ENCODE results near the gene GASK1A.
"Not testable (repeated sequence)": the region's sequence is repeated elsewhere in the genome, so short reads cannot be mapped to it uniquely, and the experiment has no call there.

The GASK1A gene

DNA sequence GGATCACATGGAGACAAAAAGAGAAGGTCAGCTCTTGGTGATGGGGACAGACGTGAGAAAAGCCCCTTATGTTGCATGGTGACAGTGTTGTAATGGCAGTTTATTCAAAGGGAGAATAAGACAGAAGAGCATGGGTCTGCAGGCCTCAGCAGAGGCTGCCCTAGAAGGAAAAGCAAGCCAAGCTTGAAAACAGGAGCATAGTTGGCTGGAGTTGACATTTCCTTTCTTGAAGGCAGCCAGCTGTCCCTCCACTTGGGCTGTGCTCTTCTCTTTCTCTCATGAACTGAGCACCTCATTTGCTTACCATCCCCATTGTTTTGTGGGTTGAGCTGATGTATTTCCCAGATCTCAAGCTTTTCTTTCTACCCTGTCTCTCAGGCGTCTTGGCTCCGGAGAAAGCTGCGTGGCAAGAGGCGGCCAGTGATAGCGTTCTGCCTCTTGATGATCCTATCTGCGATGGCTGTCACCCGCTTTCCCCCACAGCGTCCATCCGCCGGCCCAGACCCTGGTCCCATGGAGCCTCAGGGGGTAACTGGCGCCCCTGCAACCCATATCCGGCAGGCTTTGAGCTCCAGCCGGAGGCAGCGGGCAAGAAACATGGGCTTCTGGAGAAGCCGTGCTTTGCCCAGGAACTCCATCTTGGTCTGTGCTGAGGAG is 52.9 kb downstream of the GASK1A start:
- DNase-seq (ENCODE audit: low spot score): no peak

GRCh38 chr3:43032646-43033628 is 53.8 kb downstream of the GASK1A start:
- no peak for DNase-seq (ENCODE audit: low spot score)

DNA sequence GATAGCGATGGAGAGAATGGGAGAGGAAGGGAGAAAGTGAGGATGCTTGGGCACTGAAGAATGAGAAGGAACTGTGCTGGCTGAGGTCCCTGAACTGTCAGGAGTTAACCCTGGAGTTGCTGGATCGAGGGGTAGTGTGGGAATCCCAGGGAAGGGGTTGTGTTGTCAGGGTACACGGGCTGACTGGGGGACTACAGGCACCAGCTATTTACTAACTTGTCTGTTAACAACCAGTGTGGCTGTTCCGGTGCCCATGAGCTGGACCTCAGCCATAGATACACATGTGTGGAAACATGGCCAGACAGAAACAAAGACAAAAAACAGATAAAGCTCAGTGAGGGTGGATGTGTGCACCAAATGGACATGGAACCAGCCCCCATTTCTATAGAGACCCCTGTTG is 55.1 kb downstream of the GASK1A start:
- no peak for DNase-seq (ENCODE audit: low spot score)

DNA sequence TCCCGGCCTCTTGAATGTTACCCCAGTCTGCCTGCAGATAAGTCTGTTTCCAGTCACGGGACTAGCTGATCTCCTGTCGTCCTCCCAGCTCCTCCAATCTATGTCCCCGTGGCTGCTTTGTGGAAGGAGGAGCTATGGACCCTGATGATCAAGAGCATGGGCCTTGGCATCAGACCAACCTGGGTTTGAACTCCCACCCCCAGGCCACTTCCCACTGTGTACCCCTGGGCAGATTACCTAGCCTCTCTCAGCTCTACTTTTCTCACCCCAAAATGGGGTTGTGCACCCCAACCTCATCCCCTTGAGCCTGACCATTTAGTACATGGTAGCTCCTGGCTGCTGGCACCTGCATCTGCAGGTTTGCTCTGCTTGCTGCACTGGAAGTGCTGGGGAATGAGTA is 55.8 kb downstream of the GASK1A start:
- DNase-seq (ENCODE audit: low spot score): no peak

- no peak for DNase-seq (ENCODE audit: low spot score)
Observed at GRCh38 chr3:43035801-43036365, 56.8 kb downstream of the GASK1A start.

DNA sequence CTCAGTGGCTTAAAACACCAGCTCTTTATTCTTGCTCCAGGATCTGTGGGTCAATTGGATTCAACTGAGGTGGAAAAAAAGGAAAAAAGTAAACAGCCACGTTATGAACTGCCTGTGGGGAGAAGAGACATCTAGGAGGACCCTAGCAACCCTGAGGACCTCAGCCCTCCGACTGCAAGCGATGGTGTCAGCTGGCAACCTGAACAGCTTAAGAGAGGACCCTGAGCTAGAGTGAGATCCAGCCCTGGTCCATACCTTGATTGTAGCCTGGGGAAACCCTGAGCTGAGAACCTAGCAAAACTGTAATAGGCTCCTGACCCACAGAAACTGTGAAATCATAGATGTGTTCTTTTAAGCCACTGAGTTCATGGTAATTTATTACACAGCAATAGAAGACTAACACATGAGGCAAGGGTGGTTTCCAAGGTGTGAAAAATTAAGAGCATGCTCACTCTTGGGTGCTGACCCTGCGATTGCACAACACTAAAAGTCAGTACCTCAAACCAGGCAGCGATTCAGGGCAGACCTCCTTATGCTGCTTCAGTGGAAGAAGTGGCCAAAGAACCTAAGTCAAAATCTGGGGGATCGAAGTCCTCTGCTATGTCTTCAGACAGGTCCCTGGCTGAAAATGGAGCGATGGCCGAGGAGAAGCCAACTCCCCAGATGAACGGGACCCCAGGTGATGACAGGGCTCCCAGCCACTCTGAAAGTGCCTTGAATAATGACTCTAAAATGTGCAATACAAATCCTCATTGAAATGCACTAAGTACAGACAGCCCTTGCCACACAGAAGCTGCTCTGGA is 57.7 kb downstream of the GASK1A start:
- DNase-seq (ENCODE audit: low spot score): no peak

DNA sequence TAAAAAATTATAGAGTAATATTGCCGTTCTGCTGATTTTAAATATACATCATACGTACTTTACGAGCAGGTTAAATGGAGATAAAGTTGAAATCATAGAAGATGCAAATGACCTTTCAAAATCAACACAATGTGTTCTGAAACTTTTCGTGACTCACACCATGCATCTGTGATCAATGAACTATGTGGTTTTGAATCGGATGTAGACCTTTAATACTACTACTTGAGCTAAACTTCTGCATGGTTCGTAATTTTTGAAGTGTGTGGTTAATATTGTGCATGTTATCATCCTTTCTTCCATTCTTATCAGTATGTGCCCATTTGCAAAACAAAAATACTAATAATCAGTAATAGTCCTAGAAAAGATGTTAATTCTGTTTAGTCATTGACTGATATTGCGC is 58.9 kb downstream of the GASK1A start:
- DNase-seq (ENCODE audit: low spot score): no peak

GRCh38 chr3:43041517-43041916 is 62.4 kb downstream of the GASK1A start:
- no peak for DNase-seq (ENCODE audit: low spot score)

GRCh38 chr3:43043071-43043766 is 64.1 kb downstream of the GASK1A start:
- DNase-seq (ENCODE audit: low spot score): no peak

DNA sequence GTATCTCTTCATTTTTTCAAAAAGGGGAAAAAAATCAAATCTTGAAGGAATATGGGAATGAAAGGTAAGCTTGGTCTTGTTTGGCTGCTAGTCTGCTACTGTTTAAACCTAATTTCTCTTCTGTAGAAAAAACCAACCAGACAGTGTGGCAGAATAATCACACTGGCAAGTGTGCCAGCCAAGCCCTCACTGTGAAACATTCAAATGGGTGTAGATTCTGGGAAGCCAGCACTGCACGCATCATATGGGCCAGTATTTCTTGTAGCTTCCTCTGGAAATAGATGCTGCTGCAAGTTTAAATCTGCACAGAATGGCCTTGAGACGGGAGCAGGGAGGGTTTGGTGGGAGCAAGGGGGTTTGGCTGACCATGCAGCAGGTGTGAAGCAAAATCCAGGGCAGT is 64.7 kb downstream of the GASK1A start:
- DNase-seq (ENCODE audit: low spot score): no peak

- not testable (repeated sequence) for DNase-seq (ENCODE audit: low spot score)
Observed at GRCh38 chr3:43045079-43045478, 66.0 kb downstream of the GASK1A start.

DNA sequence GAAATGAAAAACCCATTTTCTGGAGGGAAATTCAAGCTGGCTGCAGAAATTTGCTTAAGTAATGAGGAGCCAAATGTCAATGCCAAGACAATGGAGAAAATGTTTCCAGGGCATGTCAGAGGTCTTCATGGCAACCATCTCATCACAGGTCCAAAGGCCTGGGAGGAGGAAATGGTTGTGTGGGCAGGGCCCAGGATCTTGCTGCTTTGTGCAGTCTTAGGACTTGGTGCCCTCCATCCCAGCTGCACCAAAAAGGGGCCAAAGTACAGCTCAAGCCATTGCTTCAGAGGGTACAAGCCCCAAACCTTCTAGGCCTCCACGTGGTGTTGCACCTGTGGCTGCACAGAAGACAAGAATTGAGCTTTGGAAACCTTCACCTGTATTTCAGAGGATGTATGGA is 67.5 kb downstream of the GASK1A start:
- no peak for DNase-seq (ENCODE audit: low spot score)

DNA sequence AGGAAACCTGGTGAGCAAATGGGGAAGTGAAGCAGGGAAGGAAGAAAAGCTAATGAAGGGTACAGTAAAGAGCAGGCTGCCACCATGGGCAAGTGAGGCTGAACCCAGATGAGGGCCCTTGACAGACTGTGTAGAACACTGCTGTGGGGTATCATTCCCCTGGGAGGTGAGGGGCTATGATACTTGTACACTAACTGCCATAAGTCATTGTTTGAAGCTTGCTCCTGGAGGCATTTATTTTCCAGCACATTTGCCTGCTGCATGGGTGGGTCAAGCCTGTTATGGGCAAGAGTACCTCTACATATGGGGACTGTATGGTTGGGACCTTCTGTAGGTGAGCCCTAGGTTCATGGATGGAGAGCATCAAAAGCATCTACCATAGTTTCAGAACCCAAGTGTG is 69.4 kb downstream of the GASK1A start:
- DNase-seq (ENCODE audit: low spot score): no peak

GRCh38 chr3:43053291-43053690 is 74.2 kb downstream of the GASK1A start:
- DNase-seq (ENCODE audit: low spot score): no peak

DNA sequence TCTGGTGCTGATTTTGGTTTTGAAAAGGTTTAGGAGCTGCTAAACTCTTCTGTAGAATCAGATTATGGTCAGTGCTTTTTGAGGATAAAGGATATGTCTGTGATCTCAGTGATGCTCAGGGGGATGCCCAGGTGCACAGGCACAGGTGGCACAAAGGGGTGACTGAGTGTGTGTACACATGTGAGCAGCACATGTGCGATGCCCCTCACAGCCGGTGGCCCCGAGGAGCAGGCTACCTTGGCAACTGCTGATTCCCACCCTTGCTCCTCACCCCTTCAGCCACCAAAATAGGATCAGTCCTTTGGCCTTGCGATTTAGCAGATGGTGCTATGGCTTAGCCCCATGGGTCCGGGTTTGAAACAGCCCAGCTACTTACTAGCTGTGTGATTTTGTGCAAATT is 75.6 kb downstream of the GASK1A start:
- DNase-seq (ENCODE audit: low spot score): no peak

GRCh38 chr3:43055393-43055792 is 76.3 kb downstream of the GASK1A start:
- DNase-seq (ENCODE audit: low spot score): no peak

DNA sequence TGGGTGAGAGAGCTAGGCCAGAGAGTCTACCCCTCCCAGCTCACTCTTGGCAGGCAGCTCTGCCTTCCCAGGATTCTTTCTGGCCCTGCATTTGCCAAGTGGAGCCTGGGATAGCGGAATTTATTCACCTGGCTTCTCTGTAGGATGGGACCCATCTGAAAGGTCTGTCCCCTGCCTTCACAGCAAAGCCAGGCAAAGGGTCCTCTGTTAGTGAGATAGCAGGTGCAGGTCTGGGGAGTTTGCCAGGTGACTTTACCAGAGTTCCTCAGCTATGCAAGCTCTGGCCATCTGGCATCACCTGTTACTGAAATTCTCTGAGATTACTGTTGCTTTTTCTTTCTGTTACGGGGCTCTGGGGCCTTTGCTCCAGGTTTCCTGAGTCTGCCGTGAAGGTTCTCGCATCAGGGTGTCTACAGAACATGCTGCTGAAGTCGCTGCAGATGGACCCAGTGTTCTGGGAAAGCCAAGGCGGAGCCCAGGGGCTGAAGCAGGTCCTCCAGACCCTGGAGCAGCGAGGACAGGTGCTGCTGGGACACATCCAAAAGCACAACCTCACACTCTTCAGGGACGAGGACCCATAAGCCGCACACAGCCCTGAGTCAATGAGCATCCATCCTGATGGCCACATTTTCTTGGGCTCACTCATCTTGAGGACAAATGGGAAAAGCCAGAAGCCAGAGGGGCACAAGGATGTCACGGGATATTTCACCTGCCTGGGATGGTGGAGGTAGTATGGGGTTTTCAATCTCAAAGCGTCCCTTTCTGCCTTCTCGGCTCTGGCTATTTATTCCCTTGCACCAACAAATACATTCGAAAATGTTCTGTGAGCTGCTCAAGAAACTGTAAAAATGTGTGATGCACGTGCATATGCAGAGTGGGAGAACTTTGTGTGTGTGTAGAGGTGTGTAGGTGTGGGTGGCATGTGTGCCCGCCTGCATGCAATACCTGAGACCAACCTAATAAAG is 77.0 kb downstream of the GASK1A start:
- no peak for DNase-seq (ENCODE audit: low spot score)

DNA sequence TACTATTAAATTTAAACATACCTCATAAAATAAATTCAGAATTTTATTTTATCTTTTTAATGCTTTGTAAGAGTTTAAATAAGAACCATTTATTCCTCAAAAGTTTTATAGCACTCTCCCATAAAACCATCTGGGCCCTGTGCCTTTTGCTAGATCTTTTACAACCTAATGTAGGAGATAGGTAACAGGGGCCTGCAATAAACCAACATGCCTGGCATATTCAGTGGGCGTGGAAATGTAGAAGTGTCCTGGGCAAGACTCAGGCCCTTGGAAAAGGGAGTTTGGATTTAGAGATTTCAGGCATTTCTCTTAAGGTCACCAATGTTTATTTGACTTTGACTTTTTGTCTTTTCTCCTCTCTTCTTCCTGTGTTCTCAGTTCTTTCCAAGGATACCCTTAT is 80.3 kb downstream of the GASK1A start:
- no peak for DNase-seq (ENCODE audit: low spot score)

- DNase-seq (ENCODE audit: low spot score): no peak
Observed at GRCh38 chr3:43061101-43061895, 82.2 kb downstream of the GASK1A start.
